OCI-LY7 (cell line): Measurements from ENCODE around the gene ABHD6.

ENCODE experiments used
- EZH2phosphoT487 ChIP-seq: fragments of 200-600 bp; sonication (generic); IDR thresholded peaks from 2 replicates; pipeline ENCODE4 v1.6.1; 2018; ENCODE audit warnings: low read depth, borderline replicate concordance, mild to moderate bottlenecking, mixed run types, antibody characterized with exemption, low read length, moderate library complexity, mixed read lengths
- TF ChIP-seq, protein P1 (sequence below): fragments of 200-600 bp; sonication (generic); conservative IDR thresholded peaks from 2 replicates; pipeline ENCODE4 v1.5.1; 2014; ENCODE audit warnings: mild to moderate bottlenecking, antibody characterized with exemption, low read length, moderate library complexity, mixed read lengths

- TF ChIP-seq, protein P1, sequence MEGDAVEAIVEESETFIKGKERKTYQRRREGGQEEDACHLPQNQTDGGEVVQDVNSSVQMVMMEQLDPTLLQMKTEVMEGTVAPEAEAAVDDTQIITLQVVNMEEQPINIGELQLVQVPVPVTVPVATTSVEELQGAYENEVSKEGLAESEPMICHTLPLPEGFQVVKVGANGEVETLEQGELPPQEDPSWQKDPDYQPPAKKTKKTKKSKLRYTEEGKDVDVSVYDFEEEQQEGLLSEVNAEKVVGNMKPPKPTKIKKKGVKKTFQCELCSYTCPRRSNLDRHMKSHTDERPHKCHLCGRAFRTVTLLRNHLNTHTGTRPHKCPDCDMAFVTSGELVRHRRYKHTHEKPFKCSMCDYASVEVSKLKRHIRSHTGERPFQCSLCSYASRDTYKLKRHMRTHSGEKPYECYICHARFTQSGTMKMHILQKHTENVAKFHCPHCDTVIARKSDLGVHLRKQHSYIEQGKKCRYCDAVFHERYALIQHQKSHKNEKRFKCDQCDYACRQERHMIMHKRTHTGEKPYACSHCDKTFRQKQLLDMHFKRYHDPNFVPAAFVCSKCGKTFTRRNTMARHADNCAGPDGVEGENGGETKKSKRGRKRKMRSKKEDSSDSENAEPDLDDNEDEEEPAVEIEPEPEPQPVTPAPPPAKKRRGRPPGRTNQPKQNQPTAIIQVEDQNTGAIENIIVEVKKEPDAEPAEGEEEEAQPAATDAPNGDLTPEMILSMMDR: no peak
- TF ChIP-seq EZH2phosphoT487: no peak
These were observed 32.9 kb downstream of the ABHD6 start for GRCh38 chr3:58270485-58270884.
